GF-D8 (cell line): Measurements from ENCODE around the gene SEMA6D.

Experiments
- DNase-seq: peaks from one replicate; lab custom pipeline; 2025; lab: John Stamatoyannopoulos, UW

Gene SEMA6D, protein sequence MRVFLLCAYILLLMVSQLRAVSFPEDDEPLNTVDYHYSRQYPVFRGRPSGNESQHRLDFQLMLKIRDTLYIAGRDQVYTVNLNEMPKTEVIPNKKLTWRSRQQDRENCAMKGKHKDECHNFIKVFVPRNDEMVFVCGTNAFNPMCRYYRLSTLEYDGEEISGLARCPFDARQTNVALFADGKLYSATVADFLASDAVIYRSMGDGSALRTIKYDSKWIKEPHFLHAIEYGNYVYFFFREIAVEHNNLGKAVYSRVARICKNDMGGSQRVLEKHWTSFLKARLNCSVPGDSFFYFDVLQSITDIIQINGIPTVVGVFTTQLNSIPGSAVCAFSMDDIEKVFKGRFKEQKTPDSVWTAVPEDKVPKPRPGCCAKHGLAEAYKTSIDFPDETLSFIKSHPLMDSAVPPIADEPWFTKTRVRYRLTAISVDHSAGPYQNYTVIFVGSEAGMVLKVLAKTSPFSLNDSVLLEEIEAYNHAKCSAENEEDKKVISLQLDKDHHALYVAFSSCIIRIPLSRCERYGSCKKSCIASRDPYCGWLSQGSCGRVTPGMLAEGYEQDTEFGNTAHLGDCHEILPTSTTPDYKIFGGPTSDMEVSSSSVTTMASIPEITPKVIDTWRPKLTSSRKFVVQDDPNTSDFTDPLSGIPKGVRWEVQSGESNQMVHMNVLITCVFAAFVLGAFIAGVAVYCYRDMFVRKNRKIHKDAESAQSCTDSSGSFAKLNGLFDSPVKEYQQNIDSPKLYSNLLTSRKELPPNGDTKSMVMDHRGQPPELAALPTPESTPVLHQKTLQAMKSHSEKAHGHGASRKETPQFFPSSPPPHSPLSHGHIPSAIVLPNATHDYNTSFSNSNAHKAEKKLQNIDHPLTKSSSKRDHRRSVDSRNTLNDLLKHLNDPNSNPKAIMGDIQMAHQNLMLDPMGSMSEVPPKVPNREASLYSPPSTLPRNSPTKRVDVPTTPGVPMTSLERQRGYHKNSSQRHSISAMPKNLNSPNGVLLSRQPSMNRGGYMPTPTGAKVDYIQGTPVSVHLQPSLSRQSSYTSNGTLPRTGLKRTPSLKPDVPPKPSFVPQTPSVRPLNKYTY

GRCh38 chr15:47717036-47717612 lies at the start of gene SEMA6D:
Gene SEMA6D, plus strand, starts transcription at chr15:47717505. Its CDS starts 42,294 bp downstream, at chr15:47759799.
- no peak for DNase-seq

DNA sequence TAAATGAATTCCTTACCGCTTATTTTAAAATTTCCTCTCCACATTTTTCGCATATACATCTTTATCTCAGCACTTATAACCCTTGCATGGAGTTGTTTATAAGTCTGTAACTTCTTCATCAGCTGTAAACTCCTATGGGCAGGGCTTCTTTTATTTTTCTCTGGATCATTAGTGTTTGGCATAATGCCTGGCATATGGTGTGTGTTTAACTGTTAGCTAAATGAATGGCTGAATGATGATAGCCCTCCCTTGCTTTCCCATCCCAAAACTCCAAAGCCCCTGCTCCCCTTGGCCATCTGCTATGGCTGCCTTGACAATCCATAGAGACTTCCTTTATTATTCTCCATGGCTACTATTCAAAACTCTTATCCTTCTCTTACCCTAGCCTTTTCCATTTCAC lies 48.1 kb upstream of the SEMA6D start:
- no peak for DNase-seq

- no peak for DNase-seq
These were observed 46.9 kb upstream of the SEMA6D start for GRCh38 chr15:47670365-47670764.

GRCh38 chr15:47673232-47673761 lies 44.0 kb upstream of the SEMA6D start:
- no peak for DNase-seq

DNA sequence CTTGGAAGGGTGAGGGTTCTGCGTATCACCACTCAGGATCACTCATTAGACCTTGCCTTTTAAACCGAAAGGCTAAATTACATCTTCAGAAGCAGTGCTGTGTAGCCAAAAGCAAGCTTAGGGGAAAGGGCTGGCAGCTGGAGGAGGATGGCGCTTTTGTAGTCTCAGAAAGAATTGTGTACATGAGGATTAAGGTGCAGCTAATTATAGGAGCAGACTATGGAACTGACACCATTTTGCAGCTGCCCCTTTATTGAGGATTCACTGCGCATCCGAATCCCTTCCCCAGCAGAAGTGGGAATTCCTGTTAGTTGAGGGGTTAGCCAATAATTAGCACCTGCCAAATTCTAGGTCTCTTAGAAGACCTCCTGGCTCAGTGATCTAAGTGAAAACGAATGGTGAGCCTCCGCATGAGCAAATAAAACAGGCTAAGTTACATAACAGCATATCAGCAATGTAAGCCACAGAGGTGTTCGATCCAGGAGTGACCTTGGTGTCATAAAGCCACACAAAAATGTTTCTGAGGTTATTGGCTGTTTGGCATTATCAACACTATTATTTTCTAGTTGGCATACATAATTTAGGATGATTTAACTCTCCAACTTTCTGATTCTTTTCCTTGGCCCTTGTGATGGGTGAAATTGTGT lies 42.6 kb upstream of the SEMA6D start:
- DNase-seq = no peak

DNA sequence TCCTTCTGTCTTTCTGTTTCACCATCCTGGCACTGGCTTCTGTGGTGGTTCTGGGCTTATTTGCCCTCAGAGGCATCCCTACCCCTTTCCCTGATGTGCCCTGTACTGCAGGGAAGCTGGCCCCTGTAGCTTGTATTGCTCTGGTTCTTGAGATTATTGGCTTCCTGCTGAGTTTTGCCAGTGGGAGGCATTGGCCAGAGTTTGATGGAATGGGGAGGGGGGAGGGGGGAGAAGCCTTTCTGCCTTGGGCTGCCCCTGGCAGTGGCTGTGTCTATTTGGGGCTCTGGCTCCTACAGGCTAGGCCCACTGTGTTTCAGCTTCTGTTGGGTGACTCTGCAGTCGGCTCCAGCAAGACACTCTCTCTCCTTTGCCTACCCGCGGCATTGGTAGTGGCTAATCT lies 41.6 kb upstream of the SEMA6D start:
- DNase-seq = no peak

- DNase-seq = no peak
These were observed 39.3 kb upstream of the SEMA6D start for GRCh38 chr15:47678040-47678439.

GRCh38 chr15:47682661-47683060 lies 34.6 kb upstream of the SEMA6D start:
- DNase-seq = no peak

DNA sequence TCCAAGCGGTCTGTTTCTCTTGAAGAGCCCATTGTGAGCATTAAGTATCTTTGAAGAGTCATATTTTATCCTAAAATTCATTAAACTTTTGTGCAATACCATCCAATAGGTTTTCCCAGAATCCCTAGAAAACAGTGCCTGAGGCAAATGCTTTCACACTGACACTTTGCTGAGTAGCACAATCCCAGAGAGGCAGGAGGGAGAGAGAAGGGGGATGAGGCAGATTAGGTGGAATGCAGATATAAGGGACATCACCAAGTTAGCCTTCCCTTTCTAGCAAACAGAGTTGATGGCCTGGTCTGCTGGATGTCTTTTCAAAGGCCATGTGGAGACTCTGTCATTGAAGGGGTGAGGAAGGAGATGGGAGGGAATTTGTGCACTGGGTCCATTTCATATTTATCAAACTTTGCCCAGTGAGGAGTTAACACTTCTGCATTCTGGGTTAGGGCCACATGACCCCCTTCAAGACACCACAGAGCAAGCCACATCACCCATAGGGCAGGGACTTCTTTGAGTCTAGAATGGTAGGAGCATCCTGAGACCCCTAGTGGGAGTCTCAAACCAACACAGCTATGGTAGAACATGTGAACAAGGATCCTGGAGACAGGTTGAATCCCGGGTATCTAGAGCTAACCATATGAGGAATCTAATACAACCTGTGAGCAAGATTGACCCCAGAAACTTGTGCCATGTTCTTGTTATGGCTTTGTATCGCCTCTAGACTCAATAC lies 32.0 kb upstream of the SEMA6D start:
- DNase-seq = no peak

- DNase-seq = no peak
These were observed 28.7 kb upstream of the SEMA6D start for GRCh38 chr15:47688573-47689086.

GRCh38 chr15:47689660-47690059 lies 27.6 kb upstream of the SEMA6D start:
- DNase-seq = no peak

GRCh38 chr15:47691882-47692281 lies 25.4 kb upstream of the SEMA6D start:
- DNase-seq = no peak

DNA sequence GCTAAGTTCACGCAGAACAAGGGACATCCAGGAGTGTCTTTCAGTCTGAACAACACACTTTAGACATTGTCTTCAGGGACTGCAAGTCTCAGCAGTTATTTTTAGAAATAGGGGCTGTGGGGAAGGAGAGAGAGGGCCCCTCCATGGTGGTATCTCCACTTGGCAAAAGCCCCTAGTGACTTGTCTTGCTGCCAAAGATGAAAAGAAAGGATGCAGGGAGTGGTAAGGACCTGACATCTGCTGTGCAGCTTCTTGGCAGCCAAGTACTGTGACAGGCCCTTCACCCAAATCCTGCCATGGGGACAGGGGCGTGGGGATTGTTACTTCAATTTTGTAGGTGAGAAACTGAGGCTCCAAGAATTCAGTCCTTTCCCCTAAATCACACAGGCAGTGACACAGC lies 21.0 kb upstream of the SEMA6D start:
- no peak for DNase-seq

- DNase-seq = no peak
These were observed 11.9 kb upstream of the SEMA6D start for GRCh38 chr15:47705281-47705997.

- no peak for DNase-seq
These were observed 9.9 kb upstream of the SEMA6D start for GRCh38 chr15:47707391-47707790.

GRCh38 chr15:47708161-47708980 lies 8.9 kb upstream of the SEMA6D start:
- no peak for DNase-seq

- no peak for DNase-seq
These were observed 5.7 kb upstream of the SEMA6D start for GRCh38 chr15:47711655-47712054.

DNA sequence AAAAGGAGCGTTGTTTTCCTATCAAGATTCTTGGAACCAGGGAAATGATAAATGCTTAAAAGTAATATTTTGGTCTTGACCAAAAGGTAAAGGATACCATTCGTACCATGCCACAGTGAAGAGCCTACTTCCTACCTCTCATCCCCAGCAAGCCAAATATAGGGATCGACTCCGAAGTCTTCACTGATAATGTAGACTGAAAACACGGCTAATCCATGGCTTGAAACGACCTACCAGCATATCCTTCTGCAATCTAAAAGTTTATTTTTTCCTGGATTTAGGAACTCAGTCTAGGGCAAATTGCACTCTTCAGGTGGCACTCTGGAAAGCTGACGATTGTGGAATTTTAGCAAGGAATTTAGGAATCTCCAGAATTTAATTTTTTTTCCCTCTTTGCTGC lies 1.9 kb upstream of the SEMA6D start:
- no peak for DNase-seq

GRCh38 chr15:47715856-47716445 lies 1.4 kb upstream of the SEMA6D start:
- no peak for DNase-seq
